Mucosa of stomach (tissue), 1 donor: ENCODE measurements around the gene SLC12A2.
A peak's percentile ranks its signal among the peaks of the same experiment; 100 is the strongest.

Source experiments
- H3K27me3 ChIP-seq: one replicate; pipeline ENCODE4 v1.7.0; 2013; ENCODE audit warnings: mild to moderate bottlenecking, low read length; ENCODE audit not compliant: control insufficient read depth, insufficient read depth
- H3K36me3 ChIP-seq: one replicate; pipeline ENCODE4 v1.7.0; 2013; ENCODE audit warnings: low read length; ENCODE audit not compliant: control insufficient read depth, insufficient read depth
- H3K4me1 ChIP-seq: one replicate; pipeline ENCODE4 v1.7.0; 2013; ENCODE audit warnings: mild to moderate bottlenecking, low read length; ENCODE audit not compliant: control insufficient read depth, insufficient read depth
- H3K4me3 ChIP-seq: one replicate; pipeline ENCODE4 v1.7.0; 2013; ENCODE audit warnings: low read length
- H3K9ac ChIP-seq: one replicate; pipeline ENCODE4 v1.7.0; 2013; ENCODE audit warnings: mild to moderate bottlenecking, low read length, moderate library complexity
- H3K9me3 ChIP-seq: one replicate; pipeline ENCODE4 v1.7.0; 2013; ENCODE audit warnings: mild to moderate bottlenecking, low read length, moderate library complexity; ENCODE audit not compliant: control insufficient read depth
- donor health status: Pancreatic carcinoma.

Gene SLC12A2

GRCh38 chr5:128081111-128081851 lies 2.3 kb upstream of the SLC12A2 start:
- Histone ChIP-seq H3K9me3 (no peaks in the 10 kb centered on the region), H3K4me1 (peaks cover 16% of the 10 kb centered on the region), H3K4me3 (peak overlapping the region; percentile 34), H3K36me3 (no peaks in the 10 kb centered on the region), H3K9ac (peak overlapping the region; percentile 65), H3K27me3 (no peaks in the 10 kb centered on the region)

- peaks cover 24% of the 10 kb centered on the region for H3K4me1 ChIP-seq
- no peaks in the 10 kb centered on the region for H3K9me3 ChIP-seq
- H3K36me3 ChIP-seq, result no peaks in the 10 kb centered on the region
- no peaks in the 10 kb centered on the region for H3K27me3 ChIP-seq
- peak overlapping the region; percentile 34 for H3K4me3 ChIP-seq
- H3K9ac ChIP-seq, result peak overlapping the region; percentile 65
Measured at GRCh38 chr5:128082551-128083032, 974 bp upstream of the SLC12A2 start.

- no peaks in the 10 kb centered on the region for H3K27me3 ChIP-seq
- H3K9ac ChIP-seq, result peak overlapping the region; percentile 64
- peaks cover 24% of the 10 kb centered on the region for H3K4me1 ChIP-seq
- no peaks in the 10 kb centered on the region for H3K36me3 ChIP-seq
- H3K9me3 ChIP-seq, result no peaks in the 10 kb centered on the region
- peak overlapping the region; percentile 54 for H3K4me3 ChIP-seq
Measured at GRCh38 chr5:128083811-128084227, 253 bp downstream of the SLC12A2 start.

DNA sequence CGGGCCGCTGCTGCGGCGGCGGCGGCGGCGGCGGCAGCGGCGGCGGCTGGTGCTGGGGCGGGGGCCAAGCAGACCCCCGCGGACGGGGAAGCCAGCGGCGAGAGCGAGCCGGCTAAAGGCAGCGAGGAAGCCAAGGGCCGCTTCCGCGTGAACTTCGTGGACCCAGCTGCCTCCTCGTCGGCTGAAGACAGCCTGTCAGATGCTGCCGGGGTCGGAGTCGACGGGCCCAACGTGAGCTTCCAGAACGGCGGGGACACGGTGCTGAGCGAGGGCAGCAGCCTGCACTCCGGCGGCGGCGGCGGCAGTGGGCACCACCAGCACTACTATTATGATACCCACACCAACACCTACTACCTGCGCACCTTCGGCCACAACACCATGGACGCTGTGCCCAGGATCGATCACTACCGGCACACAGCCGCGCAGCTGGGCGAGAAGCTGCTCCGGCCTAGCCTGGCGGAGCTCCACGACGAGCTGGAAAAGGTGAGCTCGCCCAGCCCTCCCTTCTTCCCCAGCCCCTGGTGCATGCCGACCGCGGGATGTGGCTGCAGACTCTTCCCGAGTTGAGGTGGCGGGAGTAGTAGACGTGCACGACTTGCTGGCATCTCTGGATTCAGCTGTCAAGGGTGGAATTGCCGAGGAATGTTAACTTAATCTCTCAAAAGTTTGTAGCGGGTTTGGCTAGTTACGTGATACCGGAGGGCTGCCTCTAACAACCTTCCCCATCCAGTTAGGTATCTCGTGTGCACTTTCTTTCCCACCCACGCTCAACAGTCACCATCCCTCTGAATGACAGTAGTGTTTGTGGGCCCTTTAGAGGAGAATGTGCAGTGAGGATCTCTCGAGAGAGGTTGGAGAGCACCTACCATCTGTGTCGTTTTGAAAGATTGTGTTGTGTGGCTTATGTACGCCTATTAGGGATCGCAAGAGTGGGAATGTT lies 932 bp downstream of the SLC12A2 start:
- Histone ChIP-seq H3K9me3 (no peaks in the 10 kb centered on the region), H3K9ac (peak overlapping the region; percentile 64), H3K4me1 (peaks cover 19% of the 10 kb centered on the region), H3K27me3 (no peaks in the 10 kb centered on the region), H3K4me3 (peak overlapping the region; percentile 54), H3K36me3 (no peaks in the 10 kb centered on the region)

DNA sequence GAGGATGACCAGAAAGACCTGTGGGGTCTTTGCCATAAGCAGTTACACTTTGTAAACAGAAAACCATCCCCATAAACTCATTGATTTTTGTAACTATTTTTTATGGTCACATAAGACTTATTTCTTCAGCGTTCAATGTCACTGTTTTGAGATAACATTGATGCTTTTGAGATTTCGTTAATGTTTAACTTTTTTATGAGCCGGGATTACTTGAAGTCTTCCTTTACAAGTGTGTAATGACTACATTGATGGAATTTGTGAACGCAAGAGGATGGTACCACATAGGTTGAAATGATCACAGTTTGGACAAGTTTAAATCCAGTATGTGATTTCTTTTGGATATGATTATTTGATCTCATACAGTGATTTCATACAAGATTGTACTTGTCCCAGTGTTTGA lies 1.8 kb downstream of the SLC12A2 start:
- no peaks in the 10 kb centered on the region for H3K27me3 ChIP-seq
- no peaks in the 10 kb centered on the region for H3K36me3 ChIP-seq
- H3K9me3 ChIP-seq, result no peaks in the 10 kb centered on the region
- peaks cover 15% of the 10 kb centered on the region for H3K4me1 ChIP-seq
- peak overlapping the region; percentile 54 for H3K4me3 ChIP-seq
- peak overlapping the region; percentile 64 for H3K9ac ChIP-seq

- Histone ChIP-seq H3K9me3 (no peaks in the 10 kb centered on the region), H3K9ac (no peak overlapping the region), H3K27me3 (no peaks in the 10 kb centered on the region), H3K4me3 (no peak overlapping the region), H3K36me3 (no peaks in the 10 kb centered on the region), H3K4me1 (peaks cover 12% of the 10 kb centered on the region)
Measured at GRCh38 chr5:128091579-128091978, 8.0 kb downstream of the SLC12A2 start.

DNA sequence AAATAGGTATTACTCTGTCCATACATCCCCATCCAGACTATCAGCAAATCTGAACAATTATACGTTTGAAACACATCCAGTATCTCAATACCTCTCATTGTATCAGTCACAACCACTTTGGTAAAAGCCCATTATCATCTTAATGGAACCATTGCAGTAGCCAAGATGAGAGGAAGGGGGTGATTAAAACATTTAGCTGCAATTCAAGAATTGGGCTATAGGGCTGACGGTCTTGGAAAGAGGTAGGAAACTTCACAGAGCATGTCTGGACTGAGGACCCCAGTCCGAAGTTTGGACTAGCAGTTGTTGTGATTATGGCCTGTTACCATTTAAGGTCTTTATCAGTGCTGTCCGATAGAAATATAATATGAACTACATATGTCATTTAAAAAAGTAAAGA lies 8.6 kb downstream of the SLC12A2 start:
- Histone ChIP-seq H3K4me3 (no peak overlapping the region), H3K4me1 (peaks cover 7% of the 10 kb centered on the region), H3K9me3 (no peaks in the 10 kb centered on the region), H3K36me3 (no peaks in the 10 kb centered on the region), H3K9ac (no peak overlapping the region), H3K27me3 (no peaks in the 10 kb centered on the region)

DNA sequence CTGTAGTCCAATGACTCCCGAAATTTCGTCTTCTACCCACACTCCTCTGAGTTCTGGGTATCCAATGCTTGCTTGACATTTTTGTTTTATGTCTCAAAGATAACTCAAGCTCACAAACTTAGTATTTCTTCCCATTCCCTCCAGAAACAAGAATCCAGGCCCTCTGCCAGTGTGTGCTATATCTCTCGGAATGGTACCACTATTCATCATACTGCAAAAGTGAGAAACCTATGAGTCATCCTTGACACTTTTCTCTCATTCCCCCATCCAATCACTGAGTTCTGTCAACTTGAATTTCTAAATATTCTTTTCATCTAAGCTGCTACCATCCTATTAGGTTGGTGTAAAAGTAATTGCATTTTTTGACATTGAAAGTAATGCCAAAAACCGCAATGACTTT lies 9.8 kb downstream of the SLC12A2 start:
- Histone ChIP-seq H3K27me3 (no peaks in the 10 kb centered on the region), H3K4me1 (peaks cover 7% of the 10 kb centered on the region), H3K9ac (no peak overlapping the region), H3K9me3 (no peaks in the 10 kb centered on the region), H3K36me3 (no peaks in the 10 kb centered on the region), H3K4me3 (no peak overlapping the region)

GRCh38 chr5:128097224-128097623 lies 13.7 kb downstream of the SLC12A2 start:
- peaks cover 13% of the 10 kb centered on the region for H3K4me1 ChIP-seq
- H3K27me3 ChIP-seq, result no peaks in the 10 kb centered on the region
- no peaks in the 10 kb centered on the region for H3K36me3 ChIP-seq
- H3K9me3 ChIP-seq, result no peaks in the 10 kb centered on the region
- H3K9ac ChIP-seq, result no peak overlapping the region
- no peak overlapping the region for H3K4me3 ChIP-seq

GRCh38 chr5:128097781-128098180 lies 14.2 kb downstream of the SLC12A2 start:
- Histone ChIP-seq H3K9me3 (no peaks in the 10 kb centered on the region), H3K4me3 (no peak overlapping the region), H3K36me3 (no peaks in the 10 kb centered on the region), H3K9ac (no peak overlapping the region), H3K4me1 (peaks cover 13% of the 10 kb centered on the region), H3K27me3 (no peaks in the 10 kb centered on the region)

- H3K4me3 ChIP-seq, result no peak overlapping the region
- H3K36me3 ChIP-seq, result no peaks in the 10 kb centered on the region
- H3K4me1 ChIP-seq, result peaks cover 10% of the 10 kb centered on the region
- H3K9me3 ChIP-seq, result no peaks in the 10 kb centered on the region
- H3K27me3 ChIP-seq, result no peaks in the 10 kb centered on the region
- H3K9ac ChIP-seq, result no peak overlapping the region
Measured at GRCh38 chr5:128099944-128100343, 16.4 kb downstream of the SLC12A2 start.
